ENCODE measurements around the gene PDE6A.

PDE6A gene

DNA sequence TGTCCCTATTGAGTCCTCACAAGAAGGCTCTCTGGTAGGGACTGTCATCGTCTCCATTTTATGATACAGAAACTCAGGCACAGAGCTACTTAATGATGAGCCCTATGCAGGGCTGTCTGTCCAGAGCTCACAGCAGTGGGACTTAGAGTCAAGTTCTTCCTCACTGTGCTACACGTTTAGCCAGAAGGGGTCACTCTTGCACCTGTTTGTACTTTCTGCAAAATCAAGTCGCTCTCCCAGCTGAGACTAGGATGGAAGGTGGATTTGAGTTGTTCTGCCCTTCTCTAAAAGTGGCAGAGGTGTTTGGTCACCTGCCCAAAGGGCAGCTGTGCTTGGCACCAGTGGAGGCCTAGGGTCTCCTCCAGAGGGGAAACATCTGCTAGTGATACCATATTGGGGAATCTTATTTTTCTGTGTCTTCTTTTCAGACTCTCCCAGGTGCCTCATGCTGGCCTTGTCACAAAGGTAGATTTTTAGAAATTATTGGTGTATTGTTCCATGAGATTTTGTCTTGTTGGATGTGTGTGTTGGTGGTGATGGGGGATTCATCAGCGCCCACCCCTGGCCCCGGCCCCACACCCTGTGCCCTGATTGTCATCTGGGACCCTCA lies 110.2 kb downstream of the PDE6A start:
- H3K9ac ChIP-seq (ENCODE audit: low read length) = no peak overlapping the region
- H3K27ac ChIP-seq (ENCODE audit: low read length) = no peak overlapping the region
- peaks cover 12% of the 10 kb centered on the region for H3K4me1 ChIP-seq (ENCODE audit: low read length)
- peaks cover 3% of the 10 kb centered on the region; the same call in 1 of the 2 replicates for H4K20me1 ChIP-seq (ENCODE audit: insufficient read depth, low read length)
- TF ChIP-seq, protein P1, sequence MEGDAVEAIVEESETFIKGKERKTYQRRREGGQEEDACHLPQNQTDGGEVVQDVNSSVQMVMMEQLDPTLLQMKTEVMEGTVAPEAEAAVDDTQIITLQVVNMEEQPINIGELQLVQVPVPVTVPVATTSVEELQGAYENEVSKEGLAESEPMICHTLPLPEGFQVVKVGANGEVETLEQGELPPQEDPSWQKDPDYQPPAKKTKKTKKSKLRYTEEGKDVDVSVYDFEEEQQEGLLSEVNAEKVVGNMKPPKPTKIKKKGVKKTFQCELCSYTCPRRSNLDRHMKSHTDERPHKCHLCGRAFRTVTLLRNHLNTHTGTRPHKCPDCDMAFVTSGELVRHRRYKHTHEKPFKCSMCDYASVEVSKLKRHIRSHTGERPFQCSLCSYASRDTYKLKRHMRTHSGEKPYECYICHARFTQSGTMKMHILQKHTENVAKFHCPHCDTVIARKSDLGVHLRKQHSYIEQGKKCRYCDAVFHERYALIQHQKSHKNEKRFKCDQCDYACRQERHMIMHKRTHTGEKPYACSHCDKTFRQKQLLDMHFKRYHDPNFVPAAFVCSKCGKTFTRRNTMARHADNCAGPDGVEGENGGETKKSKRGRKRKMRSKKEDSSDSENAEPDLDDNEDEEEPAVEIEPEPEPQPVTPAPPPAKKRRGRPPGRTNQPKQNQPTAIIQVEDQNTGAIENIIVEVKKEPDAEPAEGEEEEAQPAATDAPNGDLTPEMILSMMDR (IDR thresholded peaks at IDR 0.05; ENCODE audit: low read depth, low read length) = peak; percentile 61
- no peak for TF ChIP-seq EZH2phosphoT487 (IDR thresholded peaks at IDR 0.05; ENCODE audit: low read depth)
- H2AFZ ChIP-seq (ENCODE audit: low read depth, low read length) = no peak overlapping the region
- no peak overlapping the region for H3K4me3 ChIP-seq (ENCODE audit: low read length)
- H3K4me2 ChIP-seq (ENCODE audit: low read length) = no peak overlapping the region
- no peaks in the 10 kb centered on the region for H3K27me3 ChIP-seq (ENCODE audit: low read depth, low read length)
- H3K36me3 ChIP-seq (replicated peaks; ENCODE audit: low read depth, low read length) = no peaks in the 10 kb centered on the region
- no peaks in the 10 kb centered on the region for H3K79me2 ChIP-seq (ENCODE audit: low read length)
- H3K9me3 ChIP-seq (ENCODE audit: insufficient read depth, low read length) = no peaks in the 10 kb centered on the region

DNA sequence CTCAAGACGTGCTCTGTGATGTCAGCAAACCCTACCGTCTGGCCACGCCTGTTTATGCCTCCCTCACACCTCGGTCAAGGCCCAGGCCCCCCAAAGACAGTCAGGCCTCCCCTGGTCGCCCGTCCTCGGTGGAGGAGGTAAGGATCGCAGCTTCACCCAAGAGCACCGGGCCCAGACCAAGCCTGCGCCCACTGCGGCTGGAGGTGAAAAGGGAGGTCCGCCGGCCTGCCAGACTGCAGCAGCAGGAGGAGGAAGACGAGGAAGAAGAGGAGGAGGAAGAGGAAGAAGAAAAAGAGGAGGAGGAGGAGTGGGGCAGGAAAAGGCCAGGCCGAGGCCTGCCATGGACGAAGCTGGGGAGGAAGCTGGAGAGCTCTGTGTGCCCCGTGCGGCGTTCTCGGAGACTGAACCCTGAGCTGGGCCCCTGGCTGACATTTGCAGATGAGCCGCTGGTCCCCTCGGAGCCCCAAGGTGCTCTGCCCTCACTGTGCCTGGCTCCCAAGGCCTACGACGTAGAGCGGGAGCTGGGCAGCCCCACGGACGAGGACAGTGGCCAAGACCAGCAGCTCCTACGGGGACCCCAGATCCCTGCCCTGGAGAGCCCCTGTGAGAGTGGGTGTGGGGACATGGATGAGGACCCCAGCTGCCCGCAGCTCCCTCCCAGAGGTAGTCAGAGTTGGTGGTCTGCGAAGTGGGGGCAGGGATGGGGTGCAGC lies 111.3 kb downstream of the PDE6A start:
- H4K20me1 ChIP-seq (ENCODE audit: insufficient read depth, low read length) = peaks cover 3% of the 10 kb centered on the region; the same call in 1 of the 2 replicates
- no peaks in the 10 kb centered on the region for H3K27me3 ChIP-seq (ENCODE audit: low read depth, low read length)
- no peaks in the 10 kb centered on the region for H3K9me3 ChIP-seq (ENCODE audit: insufficient read depth, low read length)
- H3K4me2 ChIP-seq (ENCODE audit: low read length) = no peak overlapping the region
- no peak overlapping the region for H3K27ac ChIP-seq (ENCODE audit: low read length)
- no peak overlapping the region for H3K9ac ChIP-seq (ENCODE audit: low read length)
- no peak overlapping the region for H2AFZ ChIP-seq (ENCODE audit: low read depth, low read length)
- H3K4me1 ChIP-seq (ENCODE audit: low read length) = peaks cover 12% of the 10 kb centered on the region
- no peak for TF ChIP-seq EZH2phosphoT487 (IDR thresholded peaks at IDR 0.05; ENCODE audit: low read depth)
- TF ChIP-seq, protein P1 (IDR thresholded peaks at IDR 0.05; ENCODE audit: low read depth, low read length) = no peak
- H3K4me3 ChIP-seq (ENCODE audit: low read length) = no peak overlapping the region
- H3K36me3 ChIP-seq (replicated peaks; ENCODE audit: low read depth, low read length) = no peaks in the 10 kb centered on the region
- H3K79me2 ChIP-seq (ENCODE audit: low read length) = no peaks in the 10 kb centered on the region

DNA sequence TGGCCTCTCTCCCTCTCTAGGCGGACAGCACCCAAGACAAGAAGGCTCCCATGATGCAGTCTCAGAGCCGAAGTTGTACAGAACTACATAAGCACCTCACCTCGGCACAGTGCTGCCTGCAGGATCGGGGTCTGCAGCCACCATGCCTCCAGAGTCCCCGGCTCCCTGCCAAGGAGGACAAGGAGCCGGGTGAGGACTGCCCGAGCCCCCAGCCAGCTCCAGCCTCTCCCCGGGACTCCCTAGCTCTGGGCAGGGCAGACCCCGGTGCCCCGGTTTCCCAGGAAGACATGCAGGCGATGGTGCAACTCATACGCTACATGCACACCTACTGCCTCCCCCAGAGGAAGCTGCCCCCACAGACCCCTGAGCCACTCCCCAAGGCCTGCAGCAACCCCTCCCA lies 112.0 kb downstream of the PDE6A start:
- Histone ChIP-seq H3K9me3 (ENCODE audit: insufficient read depth, low read length) (no peaks in the 10 kb centered on the region), H3K36me3 (replicated peaks; ENCODE audit: low read depth, low read length) (no peaks in the 10 kb centered on the region), H3K4me2 (ENCODE audit: low read length) (no peak overlapping the region), H3K4me1 (ENCODE audit: low read length) (peaks cover 12% of the 10 kb centered on the region), H3K27me3 (ENCODE audit: low read depth, low read length) (no peaks in the 10 kb centered on the region), H3K27ac (ENCODE audit: low read length) (no peak overlapping the region), H3K79me2 (ENCODE audit: low read length) (no peaks in the 10 kb centered on the region), H2AFZ (ENCODE audit: low read depth, low read length) (no peak overlapping the region), H3K9ac (ENCODE audit: low read length) (no peak overlapping the region), H3K4me3 (ENCODE audit: low read length) (no peak overlapping the region), H4K20me1 (ENCODE audit: insufficient read depth, low read length) (peaks cover 3% of the 10 kb centered on the region; the same call in 1 of the 2 replicates)
- TF ChIP-seq, protein P1 (IDR thresholded peaks at IDR 0.05; ENCODE audit: low read depth, low read length) = no peak
- TF ChIP-seq EZH2phosphoT487 (IDR thresholded peaks at IDR 0.05; ENCODE audit: low read depth) = no peak

DNA sequence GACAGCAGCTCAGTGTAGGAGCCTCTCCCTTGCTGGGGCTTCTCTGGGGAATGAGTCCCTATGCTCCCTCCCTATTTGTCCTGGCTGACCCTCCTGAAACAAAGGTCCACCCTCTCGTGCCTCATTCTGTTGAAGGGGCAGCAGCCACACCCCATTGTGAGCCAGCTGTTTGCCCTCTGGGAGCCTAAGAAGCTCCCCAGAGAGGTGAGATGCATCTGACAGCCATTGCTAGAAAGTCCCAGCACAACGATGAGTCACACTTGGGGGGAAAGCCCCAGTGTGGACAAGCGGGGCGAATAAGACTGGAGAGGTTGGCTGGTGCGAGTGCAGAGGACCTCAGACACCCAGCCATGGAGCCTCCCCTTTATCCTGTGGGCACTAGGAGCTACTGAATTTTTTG lies 113.1 kb downstream of the PDE6A start:
- TF ChIP-seq, protein P1 (IDR thresholded peaks at IDR 0.05; ENCODE audit: low read depth, low read length) = no peak
- no peak for TF ChIP-seq EZH2phosphoT487 (IDR thresholded peaks at IDR 0.05; ENCODE audit: low read depth)
- Histone ChIP-seq H3K27ac (ENCODE audit: low read length) (no peak overlapping the region), H3K9me3 (ENCODE audit: insufficient read depth, low read length) (no peaks in the 10 kb centered on the region), H3K79me2 (ENCODE audit: low read length) (no peaks in the 10 kb centered on the region), H4K20me1 (ENCODE audit: insufficient read depth, low read length) (peaks cover 3% of the 10 kb centered on the region; the same call in 1 of the 2 replicates), H3K36me3 (replicated peaks; ENCODE audit: low read depth, low read length) (no peaks in the 10 kb centered on the region), H2AFZ (ENCODE audit: low read depth, low read length) (no peak overlapping the region), H3K4me1 (ENCODE audit: low read length) (peaks cover 12% of the 10 kb centered on the region), H3K9ac (ENCODE audit: low read length) (no peak overlapping the region), H3K27me3 (ENCODE audit: low read depth, low read length) (no peaks in the 10 kb centered on the region), H3K4me3 (ENCODE audit: low read length) (no peak overlapping the region), H3K4me2 (ENCODE audit: low read length) (peak overlapping the region; percentile 38)
